PC-9 (cell line): ENCODE measurements around the gene CSNK2A1.

Experiments
- EZH2 ChIP-seq: fragments of 200-600 bp; sonication (generic); IDR thresholded peaks from 2 replicates; pipeline ENCODE4 v1.8.0; 2017; ENCODE audit warnings: antibody characterized with exemption, low read depth
- TF ChIP-seq, protein P1 (sequence below): fragments of 200-600 bp; sonication (generic); conservative IDR thresholded peaks from 2 replicates; pipeline ENCODE4 v1.6.1; 2017; ENCODE audit warnings: mixed run types, antibody characterized with exemption, mild to moderate bottlenecking, moderate library complexity

DNA sequence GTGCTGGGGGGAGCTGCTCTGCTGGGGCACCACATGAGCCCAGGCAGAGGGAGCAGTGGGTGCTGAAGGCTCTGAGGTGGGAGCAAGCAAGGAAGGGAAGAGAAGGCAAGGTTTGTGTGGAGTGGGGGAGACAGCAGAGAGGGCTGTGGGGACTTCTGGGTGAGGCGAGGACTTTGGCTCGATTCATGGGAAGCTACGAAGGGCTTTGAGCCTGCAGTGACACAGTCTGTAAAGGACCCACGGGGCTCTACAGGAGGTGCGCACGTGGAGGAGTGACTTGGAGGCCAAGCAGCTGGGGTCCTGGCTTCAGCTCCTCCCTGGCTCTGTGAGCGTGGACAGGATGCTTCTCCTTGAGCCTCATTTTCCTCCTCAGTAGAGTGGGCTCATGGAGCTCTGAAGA is 29.1 kb upstream of the CSNK2A1 start:
- TF ChIP-seq, protein P1, sequence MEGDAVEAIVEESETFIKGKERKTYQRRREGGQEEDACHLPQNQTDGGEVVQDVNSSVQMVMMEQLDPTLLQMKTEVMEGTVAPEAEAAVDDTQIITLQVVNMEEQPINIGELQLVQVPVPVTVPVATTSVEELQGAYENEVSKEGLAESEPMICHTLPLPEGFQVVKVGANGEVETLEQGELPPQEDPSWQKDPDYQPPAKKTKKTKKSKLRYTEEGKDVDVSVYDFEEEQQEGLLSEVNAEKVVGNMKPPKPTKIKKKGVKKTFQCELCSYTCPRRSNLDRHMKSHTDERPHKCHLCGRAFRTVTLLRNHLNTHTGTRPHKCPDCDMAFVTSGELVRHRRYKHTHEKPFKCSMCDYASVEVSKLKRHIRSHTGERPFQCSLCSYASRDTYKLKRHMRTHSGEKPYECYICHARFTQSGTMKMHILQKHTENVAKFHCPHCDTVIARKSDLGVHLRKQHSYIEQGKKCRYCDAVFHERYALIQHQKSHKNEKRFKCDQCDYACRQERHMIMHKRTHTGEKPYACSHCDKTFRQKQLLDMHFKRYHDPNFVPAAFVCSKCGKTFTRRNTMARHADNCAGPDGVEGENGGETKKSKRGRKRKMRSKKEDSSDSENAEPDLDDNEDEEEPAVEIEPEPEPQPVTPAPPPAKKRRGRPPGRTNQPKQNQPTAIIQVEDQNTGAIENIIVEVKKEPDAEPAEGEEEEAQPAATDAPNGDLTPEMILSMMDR, result no peak
- no peak for TF ChIP-seq EZH2
